Esophagus squamous epithelium (tissue), 4 donors: Measurements from ENCODE around the gene AP5Z1.

Source experiments
- POLR2A ChIP-seq, 4 donors: fragments of 450-650 bp; IDR thresholded peaks; one replicate each; pipeline ENCODE4 v1.6.1; 2017; ENCODE audit warnings: antibody characterized with exemption in 4 of 4, mild to moderate bottlenecking in 4 of 4, moderate library complexity in 3 of 4
- TF ChIP-seq, protein P1 (sequence below), 6 experiments: fragments of 450-650 bp in 4 of 6; fragments of 200-600 bp in 2 of 6; sonication (generic) in 2 of 6; IDR thresholded peaks; one replicate each; pipeline ENCODE4 v1.5.1; 2016 to 2019; ENCODE audit warnings: antibody characterized with exemption in 6 of 6, mild to moderate bottlenecking in 4 of 6, moderate library complexity in 4 of 6

DNA sequence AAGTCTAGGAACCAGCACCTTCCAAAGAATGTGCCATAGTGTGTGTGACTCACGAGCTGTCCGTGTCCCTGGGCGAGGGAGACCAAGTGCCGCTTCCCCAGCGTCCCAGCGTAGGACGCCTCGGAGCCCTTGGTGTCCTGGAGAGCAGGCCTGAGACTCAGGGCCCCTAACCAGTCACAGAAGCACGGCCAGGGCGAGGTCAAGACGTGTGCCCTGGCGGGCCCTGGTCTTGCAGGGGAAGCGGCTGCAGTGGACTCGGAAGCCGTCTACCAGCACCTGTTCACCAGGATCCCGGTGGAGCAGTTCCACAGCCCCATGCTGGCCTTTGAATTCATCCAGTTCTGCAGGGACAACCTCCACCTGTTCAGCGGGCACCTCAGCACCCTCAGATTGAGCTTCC, 10.6 kb downstream of the AP5Z1 start:
- TF ChIP-seq, protein P1, sequence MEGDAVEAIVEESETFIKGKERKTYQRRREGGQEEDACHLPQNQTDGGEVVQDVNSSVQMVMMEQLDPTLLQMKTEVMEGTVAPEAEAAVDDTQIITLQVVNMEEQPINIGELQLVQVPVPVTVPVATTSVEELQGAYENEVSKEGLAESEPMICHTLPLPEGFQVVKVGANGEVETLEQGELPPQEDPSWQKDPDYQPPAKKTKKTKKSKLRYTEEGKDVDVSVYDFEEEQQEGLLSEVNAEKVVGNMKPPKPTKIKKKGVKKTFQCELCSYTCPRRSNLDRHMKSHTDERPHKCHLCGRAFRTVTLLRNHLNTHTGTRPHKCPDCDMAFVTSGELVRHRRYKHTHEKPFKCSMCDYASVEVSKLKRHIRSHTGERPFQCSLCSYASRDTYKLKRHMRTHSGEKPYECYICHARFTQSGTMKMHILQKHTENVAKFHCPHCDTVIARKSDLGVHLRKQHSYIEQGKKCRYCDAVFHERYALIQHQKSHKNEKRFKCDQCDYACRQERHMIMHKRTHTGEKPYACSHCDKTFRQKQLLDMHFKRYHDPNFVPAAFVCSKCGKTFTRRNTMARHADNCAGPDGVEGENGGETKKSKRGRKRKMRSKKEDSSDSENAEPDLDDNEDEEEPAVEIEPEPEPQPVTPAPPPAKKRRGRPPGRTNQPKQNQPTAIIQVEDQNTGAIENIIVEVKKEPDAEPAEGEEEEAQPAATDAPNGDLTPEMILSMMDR (IDR thresholded peaks at IDR 0.05), result no peak
- no peak for TF ChIP-seq POLR2A (IDR thresholded peaks at IDR 0.05)
